Gastroesophageal sphincter (tissue), 4 donors: ENCODE data around the gene LRIG3. TPM values are rescaled to one million over a fixed set of nuclear protein-coding genes. Genes with fewer than 3 reads are reported as not detected.
A peak's percentile ranks its signal among the peaks of the same experiment; 100 is the strongest.

Experiments used
- ATAC-seq: fragments of 150-250 bp; one replicate; pipeline ENCODE4 v1.9.1; 2016; ENCODE audit warnings: mild to moderate bottlenecking, moderate library complexity
- H3K27ac ChIP-seq, 4 donors: fragments of 200-600 bp; sonication (generic) in 3 of 4; 1 replicate in 3 of 4; 2 replicates in 1 of 4; pipeline ENCODE4 v1.5.1; 2016 to 2019
- H3K27me3 ChIP-seq: fragments of 200-600 bp; sonication (generic); one replicate; pipeline ENCODE4 v1.5.1; 2019
- H3K36me3 ChIP-seq, 2 donors: fragments of 200-600 bp; sonication (generic); one replicate each; pipeline ENCODE4 v1.5.1; 2019; ENCODE audit warnings: control low read depth in 1 of 2
- H3K4me1 ChIP-seq, 3 donors: fragments of 200-600 bp; sonication (generic); 1 replicate in 2 of 3; 2 replicates in 1 of 3; pipeline ENCODE4 v1.5.1; 2016 to 2019; ENCODE audit warnings: control low read depth in 2 of 3
- H3K4me3 ChIP-seq, 2 donors: fragments of 200-600 bp; sonication (generic); one replicate each; pipeline ENCODE4 v1.5.1; 2019; ENCODE audit warnings: mild to moderate bottlenecking in 1 of 2, moderate library complexity in 1 of 2
- H3K9me3 ChIP-seq, 3 donors: fragments of 200-600 bp; sonication (generic); one replicate each; pipeline ENCODE4 v1.5.1; 2017 to 2019; ENCODE audit warnings: control low read depth in 2 of 3
- CTCF ChIP-seq, 4 experiments: fragments of 200-600 bp in 2 of 4; fragments of 450-650 bp in 2 of 4; sonication (generic) in 1 of 4; IDR thresholded peaks; one replicate each; pipeline ENCODE4 v1.5.1; 2017 to 2019; ENCODE audit warnings: antibody characterized with exemption in 4 of 4, mild to moderate bottlenecking in 2 of 4, moderate library complexity in 2 of 4
- EP300 ChIP-seq: sonication (generic); formaldehyde crosslinking; IDR thresholded peaks from one replicate; pipeline ENCODE4 v1.6.1; 2017; ENCODE audit warnings: antibody characterized with exemption, mild to moderate bottlenecking
- POLR2A ChIP-seq, 2 donors: fragments of 450-650 bp; IDR thresholded peaks; one replicate each; pipeline ENCODE4 v1.6.1; 2017; ENCODE audit warnings: antibody characterized with exemption in 2 of 2, mild to moderate bottlenecking in 2 of 2, moderate library complexity in 1 of 2
- POLR2AphosphoS5 ChIP-seq: sonication (generic); formaldehyde crosslinking; IDR thresholded peaks from one replicate; pipeline ENCODE4 v1.6.1; 2017; ENCODE audit warnings: antibody characterized with exemption
- WGBS, 2 donors: methylation state at CpG; one replicate each; pipeline ENCODE4 v1.1.5; 2018; ENCODE audit warnings: low coverage in 1 of 2; 5-methylcytosine and 5-hydroxymethylcytosine counted together
- total RNA-seq, 4 donors: library from RNA; depleted of rRNA; stranded (reverse); fragments of >200 nt; gene quantifications; one replicate each; pipeline ENCODE4 v1.1.0, GENCODE V29; 2016

The LRIG3 gene
- total RNA-seq, 4 donors from 2014 or later = 52.7 to 170 (median 93.3) TPM

GRCh38 chr12:58888131-58888783 lies 32.0 kb downstream of the LRIG3 start:
- Histone ChIP-seq H3K27ac (peak overlapping the region; percentile 35 to 61 (median 52)), H3K4me1 (peaks cover 8 to 64% (median 17%) of the 10 kb centered on the region in 3 donors), H3K9me3 (no peaks in the 10 kb centered on the region), H3K36me3 (peaks cover 6 to 60% of the 10 kb centered on the region in 2 donors), H3K27me3 (no peaks in the 10 kb centered on the region), H3K4me3 (no peak overlapping the region)
- WGBS, 2 donors = 26 to 42% methylated on average over 4 of the region's 4 CpGs
- peak; percentile 67 for ATAC-seq
- TF ChIP-seq EP300 = no peak
- TF ChIP-seq POLR2AphosphoS5 = peak; percentile 83

GRCh38 chr12:58887068-58887467 lies 33.2 kb downstream of the LRIG3 start:
- Histone ChIP-seq H3K36me3 (peaks cover 6 to 72% of the 10 kb centered on the region in 2 donors), H3K27ac (peak overlapping the region in 2 of 4 donors; percentile 34 to 48), H3K4me3 (no peak overlapping the region), H3K4me1 (peaks cover 6 to 64% (median 12%) of the 10 kb centered on the region in 3 donors), H3K9me3 (no peaks in the 10 kb centered on the region), H3K27me3 (no peaks in the 10 kb centered on the region)
- no peak for TF ChIP-seq CTCF (IDR thresholded peaks at IDR 0.05)
- no peak for TF ChIP-seq POLR2A (IDR thresholded peaks at IDR 0.05)
- no peak for TF ChIP-seq POLR2AphosphoS5
- TF ChIP-seq EP300 = no peak
- WGBS, 2 donors = 89 to 90% methylated on average over 6 of the region's 6 CpGs
- no peak for ATAC-seq

- WGBS, 2 donors = 88 to 91% methylated on average over 3 of the region's 3 CpGs
- no peaks in the 10 kb centered on the region for H3K9me3 ChIP-seq
- TF ChIP-seq EP300 (no peak), CTCF (IDR thresholded peaks at IDR 0.05) (no peak), POLR2AphosphoS5 (no peak), POLR2A (IDR thresholded peaks at IDR 0.05) (no peak)
- peaks cover 6 to 76% of the 10 kb centered on the region in 2 donors for H3K36me3 ChIP-seq
- no peaks in the 10 kb centered on the region for H3K27me3 ChIP-seq
- no peak overlapping the region for H3K27ac ChIP-seq
- no peak for ATAC-seq
- peaks cover 6 to 64% (median 12%) of the 10 kb centered on the region in 3 donors for H3K4me1 ChIP-seq
- H3K4me3 ChIP-seq = no peak overlapping the region
Observed at GRCh38 chr12:58886474-58886873, 33.8 kb downstream of the LRIG3 start.

GRCh38 chr12:58884916-58885315 lies 35.4 kb downstream of the LRIG3 start:
- H3K9me3 ChIP-seq = no peaks in the 10 kb centered on the region
- peaks cover 6 to 91% of the 10 kb centered on the region in 2 donors for H3K36me3 ChIP-seq
- peaks cover 6 to 70% (median 12%) of the 10 kb centered on the region in 3 donors for H3K4me1 ChIP-seq
- H3K4me3 ChIP-seq = no peak overlapping the region
- H3K27me3 ChIP-seq = no peaks in the 10 kb centered on the region
- TF ChIP-seq POLR2AphosphoS5 (no peak), CTCF (IDR thresholded peaks at IDR 0.05) (no peak), POLR2A (IDR thresholded peaks at IDR 0.05) (no peak), EP300 (no peak)
- no peak overlapping the region for H3K27ac ChIP-seq
- WGBS, 2 donors = 50 to 65% methylated on average over 2 to 3 of the region's 4 CpGs
- ATAC-seq = no peak

GRCh38 chr12:58883576-58884334 lies 36.5 kb downstream of the LRIG3 start:
- H3K27ac ChIP-seq = peak overlapping the region in 1 of 4 donors; percentile 26
- peaks cover 11 to 91% of the 10 kb centered on the region in 2 donors for H3K36me3 ChIP-seq
- TF ChIP-seq CTCF (IDR thresholded peaks at IDR 0.05) (no peak), EP300 (no peak)
- no peak for ATAC-seq
- WGBS, 2 donors = 43 to 47% methylated on average over 3 of the region's 3 CpGs
- no peaks in the 10 kb centered on the region for H3K9me3 ChIP-seq
- no peak overlapping the region for H3K4me3 ChIP-seq
- H3K4me1 ChIP-seq = peaks cover 6 to 69% (median 12%) of the 10 kb centered on the region in 3 donors
- H3K27me3 ChIP-seq = no peaks in the 10 kb centered on the region
